ENCODE results near the gene HOXD11. TPM values are rescaled to one million over a fixed set of nuclear protein-coding genes. Genes with fewer than 3 reads are reported as not detected.

HOXD11 gene
- total RNA-seq, 1 experiment from 2014 or later = not detected

DNA sequence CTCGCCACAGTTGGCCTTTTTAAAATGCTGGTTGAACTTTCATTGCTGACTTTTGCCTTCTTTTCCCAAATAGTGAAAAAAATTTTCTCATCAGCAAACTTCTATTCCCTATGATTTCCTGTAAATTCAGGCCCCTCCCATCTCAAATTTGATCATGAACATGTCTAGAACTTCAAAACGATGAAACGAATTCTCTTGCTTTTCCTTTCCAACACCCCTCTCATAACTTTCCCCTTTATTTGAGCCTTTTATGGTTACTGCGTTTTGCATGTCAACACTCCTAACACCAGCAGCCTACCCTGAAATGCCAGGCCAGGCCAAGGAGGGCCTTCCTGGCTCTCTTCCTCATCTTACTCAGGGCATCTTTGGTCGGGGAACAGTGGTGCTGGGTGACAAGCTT lies 16.2 kb upstream of the HOXD11 start (continued):
- TF ChIP-seq FOXJ3 (CRISPR knock-in tag; IDR thresholded peaks at IDR 0.05; ENCODE audit: borderline replicate concordance) = no peak
- TF ChIP-seq ZNF219 (CRISPR knock-in tag; IDR thresholded peaks at IDR 0.05; ENCODE audit: borderline replicate concordance) = no peak
- no peak for TF ChIP-seq CBFB (CRISPR knock-in tag; IDR thresholded peaks at IDR 0.05; ENCODE audit: low read depth)

GRCh38 chr2:176091329-176092258 lies 15.5 kb upstream of the HOXD11 start:
- TF ChIP-seq, protein P1, sequence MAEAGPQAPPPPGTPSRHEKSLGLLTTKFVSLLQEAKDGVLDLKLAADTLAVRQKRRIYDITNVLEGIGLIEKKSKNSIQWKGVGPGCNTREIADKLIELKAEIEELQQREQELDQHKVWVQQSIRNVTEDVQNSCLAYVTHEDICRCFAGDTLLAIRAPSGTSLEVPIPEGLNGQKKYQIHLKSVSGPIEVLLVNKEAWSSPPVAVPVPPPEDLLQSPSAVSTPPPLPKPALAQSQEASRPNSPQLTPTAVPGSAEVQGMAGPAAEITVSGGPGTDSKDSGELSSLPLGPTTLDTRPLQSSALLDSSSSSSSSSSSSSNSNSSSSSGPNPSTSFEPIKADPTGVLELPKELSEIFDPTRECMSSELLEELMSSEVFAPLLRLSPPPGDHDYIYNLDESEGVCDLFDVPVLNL (CRISPR knock-in tag; IDR thresholded peaks at IDR 0.05; ENCODE audit: borderline replicate concordance, low read depth) = no peak
- TF ChIP-seq KAT7 (CRISPR knock-in tag; IDR thresholded peaks at IDR 0.05; ENCODE audit: borderline replicate concordance) = no peak
- TF ChIP-seq IRF1 (CRISPR knock-in tag; IDR thresholded peaks at IDR 0.05) = no peak
- TF ChIP-seq, protein P2, sequence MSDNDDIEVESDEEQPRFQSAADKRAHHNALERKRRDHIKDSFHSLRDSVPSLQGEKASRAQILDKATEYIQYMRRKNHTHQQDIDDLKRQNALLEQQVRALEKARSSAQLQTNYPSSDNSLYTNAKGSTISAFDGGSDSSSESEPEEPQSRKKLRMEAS (CRISPR knock-in tag; IDR thresholded peaks at IDR 0.05) = no peak
- no peak for TF ChIP-seq ZSCAN18 (CRISPR knock-in tag; IDR thresholded peaks at IDR 0.05)
- TF ChIP-seq, protein P3, sequence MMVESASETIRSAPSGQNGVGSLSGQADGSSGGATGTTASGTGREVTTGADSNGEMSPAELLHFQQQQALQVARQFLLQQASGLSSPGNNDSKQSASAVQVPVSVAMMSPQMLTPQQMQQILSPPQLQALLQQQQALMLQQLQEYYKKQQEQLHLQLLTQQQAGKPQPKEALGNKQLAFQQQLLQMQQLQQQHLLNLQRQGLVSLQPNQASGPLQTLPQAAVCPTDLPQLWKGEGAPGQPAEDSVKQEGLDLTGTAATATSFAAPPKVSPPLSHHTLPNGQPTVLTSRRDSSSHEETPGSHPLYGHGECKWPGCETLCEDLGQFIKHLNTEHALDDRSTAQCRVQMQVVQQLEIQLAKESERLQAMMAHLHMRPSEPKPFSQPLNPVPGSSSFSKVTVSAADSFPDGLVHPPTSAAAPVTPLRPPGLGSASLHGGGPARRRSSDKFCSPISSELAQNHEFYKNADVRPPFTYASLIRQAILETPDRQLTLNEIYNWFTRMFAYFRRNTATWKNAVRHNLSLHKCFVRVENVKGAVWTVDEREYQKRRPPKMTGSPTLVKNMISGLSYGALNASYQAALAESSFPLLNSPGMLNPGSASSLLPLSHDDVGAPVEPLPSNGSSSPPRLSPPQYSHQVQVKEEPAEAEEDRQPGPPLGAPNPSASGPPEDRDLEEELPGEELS (CRISPR knock-in tag; IDR thresholded peaks at IDR 0.05) = no peak
- TF ChIP-seq PREB (CRISPR knock-in tag; IDR thresholded peaks at IDR 0.05; ENCODE audit: borderline replicate concordance) = no peak
- no peak for TF ChIP-seq ZBTB21 (CRISPR knock-in tag; IDR thresholded peaks at IDR 0.05; ENCODE audit: borderline replicate concordance)
- no peak for TF ChIP-seq CTCF (IDR thresholded peaks at IDR 0.05)
- TF ChIP-seq ELF4 (CRISPR knock-in tag; IDR thresholded peaks at IDR 0.05; ENCODE audit: low read depth) = no peak
- no peak for TF ChIP-seq ETV6 (CRISPR knock-in tag; IDR thresholded peaks at IDR 0.05)
- no peak for TF ChIP-seq MXD4 (CRISPR knock-in tag; IDR thresholded peaks at IDR 0.05; ENCODE audit: borderline replicate concordance)
- no peak for TF ChIP-seq SOX15 (CRISPR knock-in tag; IDR thresholded peaks at IDR 0.05)
- TF ChIP-seq NFYB (CRISPR knock-in tag; conservative IDR thresholded peaks at IDR 0.05; ENCODE audit: low read depth) = no peak
- TF ChIP-seq ZNF423 (CRISPR knock-in tag; IDR thresholded peaks at IDR 0.05) = no peak
- TF ChIP-seq, protein P4, sequence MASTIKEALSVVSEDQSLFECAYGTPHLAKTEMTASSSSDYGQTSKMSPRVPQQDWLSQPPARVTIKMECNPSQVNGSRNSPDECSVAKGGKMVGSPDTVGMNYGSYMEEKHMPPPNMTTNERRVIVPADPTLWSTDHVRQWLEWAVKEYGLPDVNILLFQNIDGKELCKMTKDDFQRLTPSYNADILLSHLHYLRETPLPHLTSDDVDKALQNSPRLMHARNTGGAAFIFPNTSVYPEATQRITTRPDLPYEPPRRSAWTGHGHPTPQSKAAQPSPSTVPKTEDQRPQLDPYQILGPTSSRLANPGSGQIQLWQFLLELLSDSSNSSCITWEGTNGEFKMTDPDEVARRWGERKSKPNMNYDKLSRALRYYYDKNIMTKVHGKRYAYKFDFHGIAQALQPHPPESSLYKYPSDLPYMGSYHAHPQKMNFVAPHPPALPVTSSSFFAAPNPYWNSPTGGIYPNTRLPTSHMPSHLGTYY (CRISPR knock-in tag; IDR thresholded peaks at IDR 0.05) = no peak
- TF ChIP-seq, protein P5, sequence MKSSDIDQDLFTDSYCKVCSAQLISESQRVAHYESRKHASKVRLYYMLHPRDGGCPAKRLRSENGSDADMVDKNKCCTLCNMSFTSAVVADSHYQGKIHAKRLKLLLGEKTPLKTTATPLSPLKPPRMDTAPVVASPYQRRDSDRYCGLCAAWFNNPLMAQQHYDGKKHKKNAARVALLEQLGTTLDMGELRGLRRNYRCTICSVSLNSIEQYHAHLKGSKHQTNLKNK (CRISPR knock-in tag; IDR thresholded peaks at IDR 0.05) = no peak
- TF ChIP-seq NFATC4 (CRISPR knock-in tag; IDR thresholded peaks at IDR 0.05) = no peak
- CTCF ChIA-PET = interaction anchor here (0.9 to 1.2 kb wide), 2 partner anchors 12 to 13 kb away, joined by 3 to 10 read pairs; no protein-coding TSS in a partner anchor
- peak overlapping the region; percentile 61 for H3K4me3 Mint-ChIP-seq

More at GRCh38 chr2:176091329-176092258, 15.5 kb upstream of the HOXD11 start:
- Mint-ChIP-seq H3K4me1 (peaks cover 56% of the 10 kb centered on the region), H3K36me3 (peaks cover 9% of the 10 kb centered on the region), H3K27ac (no peak overlapping the region), H3K27me3 (ENCODE audit: low read depth) (peaks cover 97% of the 10 kb centered on the region), H3K9me3 (no peaks in the 10 kb centered on the region)
- DNase-seq (ENCODE audit: low spot score) (no peak), ATAC-seq (peak; percentile 1; the same call in 1 of the 2 replicates)
- POLR2A ChIA-PET = no interaction called here

Measured in WTC11 (cell line).